ENCODE data around the gene SOX6.

DNA sequence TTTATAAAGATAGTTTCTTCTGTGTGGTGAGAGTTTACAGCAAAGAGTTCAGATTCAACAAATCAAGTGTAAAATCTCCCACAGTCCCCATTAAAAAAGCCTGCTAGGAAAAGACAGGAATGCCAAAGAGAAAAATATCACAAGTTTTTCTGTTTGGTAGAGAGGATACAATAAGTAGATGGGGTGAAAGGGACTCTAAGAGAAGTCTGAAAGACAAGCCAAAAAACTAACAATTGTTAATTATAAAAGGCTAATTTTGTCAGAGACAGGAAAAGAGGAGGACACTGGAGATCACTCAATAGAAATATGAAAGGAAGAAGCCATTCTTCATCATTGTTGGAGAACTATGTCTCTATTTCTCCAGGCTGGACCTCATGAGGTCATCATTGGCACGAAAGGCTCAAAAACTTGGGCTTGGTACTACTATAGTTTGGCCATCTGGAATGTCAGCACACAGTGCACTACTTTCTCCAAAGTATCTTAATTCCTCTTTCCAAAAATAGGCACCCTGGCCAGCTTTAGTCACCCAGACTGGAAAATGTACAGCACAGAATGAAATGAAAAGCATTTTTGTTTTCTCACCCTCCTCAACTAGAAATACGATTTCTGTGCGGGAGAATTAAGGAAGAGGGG is 531 bp upstream of the SOX6 start:
- TF ChIP-seq CTCF (conservative IDR thresholded peaks at IDR 0.05; ENCODE audit: low read length) = no peak
- no peak for TF ChIP-seq EZH2phosphoT487 (IDR thresholded peaks at IDR 0.05; ENCODE audit: borderline replicate concordance)

All from Loucy (cell line).